CD4-positive, alpha-beta T cell treated with Interleukin-17A for 4 hours (primary cell): Measurements from ENCODE around the gene TBC1D22A.

Experiments used
- DNase-seq: peaks from one replicate; pipeline ENCODE4 v3.0.0-alpha.2; 2020; ENCODE audit warnings: mixed read lengths

The TBC1D22A gene

GRCh38 chr22:46841522-46841921, 79.1 kb downstream of the TBC1D22A start:
- no peak for DNase-seq

- no peak for DNase-seq
These were observed 80.2 kb downstream of the TBC1D22A start for GRCh38 chr22:46842606-46843005.

GRCh38 chr22:46843821-46844255, 81.4 kb downstream of the TBC1D22A start:
- DNase-seq: no peak

- no peak for DNase-seq
These were observed 82.3 kb downstream of the TBC1D22A start for GRCh38 chr22:46844606-46845210.

GRCh38 chr22:46845296-46846149, 83.1 kb downstream of the TBC1D22A start:
- DNase-seq: no peak

GRCh38 chr22:46846150-46846831, 83.8 kb downstream of the TBC1D22A start:
- peak; percentile 59 for DNase-seq

GRCh38 chr22:46846832-46847355, 84.4 kb downstream of the TBC1D22A start:
- DNase-seq: no peak

- DNase-seq: no peak
These were observed 85.7 kb downstream of the TBC1D22A start for GRCh38 chr22:46848197-46848596.

GRCh38 chr22:46849101-46849500, 86.7 kb downstream of the TBC1D22A start:
- no peak for DNase-seq

GRCh38 chr22:46849951-46850350, 87.5 kb downstream of the TBC1D22A start:
- no peak for DNase-seq

GRCh38 chr22:46851311-46851710, 88.9 kb downstream of the TBC1D22A start:
- no peak for DNase-seq

GRCh38 chr22:46851941-46852340, 89.5 kb downstream of the TBC1D22A start:
- no peak for DNase-seq

GRCh38 chr22:46852771-46853170, 90.3 kb downstream of the TBC1D22A start:
- no peak for DNase-seq

GRCh38 chr22:46853191-46853590, 90.7 kb downstream of the TBC1D22A start:
- DNase-seq: no peak

- no peak for DNase-seq
These were observed 91.8 kb downstream of the TBC1D22A start for GRCh38 chr22:46854125-46854870.

- no peak for DNase-seq
These were observed 93.2 kb downstream of the TBC1D22A start for GRCh38 chr22:46855681-46856080.

- DNase-seq: no peak
These were observed 94.2 kb downstream of the TBC1D22A start for GRCh38 chr22:46856661-46857060.

- no peak for DNase-seq
These were observed 94.9 kb downstream of the TBC1D22A start for GRCh38 chr22:46857142-46857884.

GRCh38 chr22:46857885-46858143, 95.4 kb downstream of the TBC1D22A start:
- no peak for DNase-seq

- DNase-seq: no peak
These were observed 95.8 kb downstream of the TBC1D22A start for GRCh38 chr22:46858181-46858771.

GRCh38 chr22:46860562-46860961, 98.1 kb downstream of the TBC1D22A start:
- DNase-seq: no peak
